Upper lobe of left lung (tissue), 4 donors: ENCODE measurements around the gene SH3RF1.

ENCODE experiments used
- CTCF ChIP-seq, 6 experiments: fragments of 450-650 bp in 4 of 6; fragments of 200-600 bp in 2 of 6; sonication (generic) in 2 of 6; IDR thresholded peaks; one replicate each; pipeline ENCODE4 v1.5.1; 2016 to 2019; ENCODE audit warnings: antibody characterized with exemption in 6 of 6
- EP300 ChIP-seq, 4 donors: sonication (generic); formaldehyde crosslinking; IDR thresholded peaks; one replicate each; pipeline ENCODE4 v1.5.1; 2017; ENCODE audit warnings: antibody characterized with exemption in 4 of 4, control low read depth in 2 of 4
- POLR2A ChIP-seq, 4 donors: fragments of 450-650 bp; IDR thresholded peaks; one replicate each; pipeline ENCODE4 v1.5.1; 2016 to 2017; ENCODE audit warnings: antibody characterized with exemption in 4 of 4, mild to moderate bottlenecking in 2 of 4
- POLR2AphosphoS5 ChIP-seq, 2 donors: sonication (generic); formaldehyde crosslinking; IDR thresholded peaks; one replicate each; pipeline ENCODE4 v1.5.1; 2017; ENCODE audit warnings: antibody characterized with exemption in 2 of 2

- TF ChIP-seq EP300 (IDR thresholded peaks at IDR 0.05) (no peak), CTCF (IDR thresholded peaks at IDR 0.05) (no peak), POLR2AphosphoS5 (IDR thresholded peaks at IDR 0.05) (no peak), POLR2A (IDR thresholded peaks at IDR 0.05) (no peak)
These were observed 141.9 kb downstream of the SH3RF1 start for GRCh38 chr4:169128902-169129301.
